HuH-7 (cell line): ENCODE data around the gene NKTR.

Experiments used
- DNase-seq: peaks from one replicate; pipeline ENCODE4 v3.0.0; 2011; ENCODE audit warnings: low spot score

The NKTR gene

GRCh38 chr3:42662037-42662812, 61.7 kb downstream of the NKTR start:
- DNase-seq, result no peak

- DNase-seq, result no peak
Measured at GRCh38 chr3:42662813-42663535, 62.5 kb downstream of the NKTR start.

GRCh38 chr3:42663581-42664437, 63.3 kb downstream of the NKTR start:
- DNase-seq, result no peak

DNA sequence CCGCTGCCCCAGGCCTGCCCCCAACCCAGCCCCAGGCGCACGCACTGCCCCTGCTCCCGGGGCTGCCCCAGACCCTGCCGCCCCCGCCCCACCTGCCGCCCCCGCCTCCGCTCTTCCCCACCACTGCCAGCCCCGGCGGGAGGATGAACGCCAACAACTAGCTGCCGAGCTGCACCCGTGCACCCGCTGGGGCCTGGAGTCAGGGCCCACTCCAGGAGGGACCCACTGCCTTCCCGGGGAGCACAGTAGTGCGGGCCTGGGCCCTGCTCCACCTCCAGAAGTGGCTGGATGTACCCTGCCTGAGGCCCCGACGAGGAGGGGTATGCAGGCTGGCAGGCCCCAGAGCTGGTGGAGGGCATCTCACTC, 63.9 kb downstream of the NKTR start:
- DNase-seq, result no peak

- DNase-seq, result peak; percentile 20
Measured at GRCh38 chr3:42665050-42665878, 64.8 kb downstream of the NKTR start.

DNA sequence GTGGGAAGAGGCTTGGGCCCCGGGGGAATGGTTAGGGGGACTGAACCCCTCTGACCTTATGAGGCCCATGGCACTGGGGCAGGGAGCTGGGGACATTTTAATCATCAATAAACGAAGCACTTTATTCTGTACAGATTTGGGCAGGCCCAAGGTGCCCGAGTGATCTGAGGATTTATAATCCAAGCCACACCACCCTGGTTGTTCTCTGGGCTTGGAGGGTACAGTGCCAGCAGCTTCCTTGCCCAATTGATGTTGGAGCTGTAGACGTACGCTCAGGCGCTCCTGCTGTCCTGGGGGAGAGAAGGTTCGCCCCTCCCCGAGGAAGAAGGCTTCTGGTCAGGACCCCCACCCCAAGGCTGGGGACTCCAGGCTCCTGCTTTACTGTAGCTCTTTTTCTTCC, 65.5 kb downstream of the NKTR start:
- DNase-seq, result peak; percentile 11

DNA sequence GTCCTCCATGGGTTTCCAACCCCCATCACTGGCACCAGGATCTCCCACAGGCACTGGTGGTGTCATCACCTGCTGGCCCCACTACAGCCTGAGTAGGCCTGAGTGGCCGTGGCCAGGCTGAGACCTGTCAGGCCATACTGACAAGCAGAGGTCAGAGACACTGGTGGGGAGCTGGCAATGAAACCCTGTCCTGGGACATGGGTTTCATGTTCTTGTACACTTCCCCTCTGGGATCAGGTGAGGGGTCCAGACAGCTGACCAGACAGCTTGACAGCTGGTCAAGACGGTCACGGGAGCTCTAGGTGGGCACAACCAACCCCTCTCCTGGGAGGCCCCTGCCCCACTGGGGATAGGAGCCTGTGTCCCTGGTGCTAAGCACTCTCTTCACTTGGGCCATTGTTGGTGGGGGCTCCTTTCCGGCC, 66.1 kb downstream of the NKTR start:
- DNase-seq, result peak; percentile 14

DNA sequence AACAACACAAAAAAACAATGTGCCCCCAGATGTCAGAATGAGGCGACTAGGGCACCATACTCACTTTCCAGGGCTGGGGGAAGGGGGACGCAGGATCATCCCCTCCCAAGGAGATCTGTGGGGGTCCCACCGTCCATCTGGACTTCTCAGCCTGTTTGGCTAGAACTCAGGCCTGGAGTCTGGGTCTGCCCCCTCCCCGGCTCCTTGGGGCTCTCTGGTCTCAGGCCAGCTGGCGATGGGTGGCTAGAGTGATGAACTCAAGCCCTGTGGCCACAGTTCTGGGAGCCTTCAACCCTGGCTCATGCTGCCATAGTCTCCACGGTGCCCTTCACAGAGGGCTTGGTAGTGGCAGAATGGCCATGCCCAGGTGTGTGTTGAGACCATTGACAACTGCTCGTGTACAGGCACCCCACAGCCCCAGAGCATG, 66.6 kb downstream of the NKTR start:
- no peak for DNase-seq

DNA sequence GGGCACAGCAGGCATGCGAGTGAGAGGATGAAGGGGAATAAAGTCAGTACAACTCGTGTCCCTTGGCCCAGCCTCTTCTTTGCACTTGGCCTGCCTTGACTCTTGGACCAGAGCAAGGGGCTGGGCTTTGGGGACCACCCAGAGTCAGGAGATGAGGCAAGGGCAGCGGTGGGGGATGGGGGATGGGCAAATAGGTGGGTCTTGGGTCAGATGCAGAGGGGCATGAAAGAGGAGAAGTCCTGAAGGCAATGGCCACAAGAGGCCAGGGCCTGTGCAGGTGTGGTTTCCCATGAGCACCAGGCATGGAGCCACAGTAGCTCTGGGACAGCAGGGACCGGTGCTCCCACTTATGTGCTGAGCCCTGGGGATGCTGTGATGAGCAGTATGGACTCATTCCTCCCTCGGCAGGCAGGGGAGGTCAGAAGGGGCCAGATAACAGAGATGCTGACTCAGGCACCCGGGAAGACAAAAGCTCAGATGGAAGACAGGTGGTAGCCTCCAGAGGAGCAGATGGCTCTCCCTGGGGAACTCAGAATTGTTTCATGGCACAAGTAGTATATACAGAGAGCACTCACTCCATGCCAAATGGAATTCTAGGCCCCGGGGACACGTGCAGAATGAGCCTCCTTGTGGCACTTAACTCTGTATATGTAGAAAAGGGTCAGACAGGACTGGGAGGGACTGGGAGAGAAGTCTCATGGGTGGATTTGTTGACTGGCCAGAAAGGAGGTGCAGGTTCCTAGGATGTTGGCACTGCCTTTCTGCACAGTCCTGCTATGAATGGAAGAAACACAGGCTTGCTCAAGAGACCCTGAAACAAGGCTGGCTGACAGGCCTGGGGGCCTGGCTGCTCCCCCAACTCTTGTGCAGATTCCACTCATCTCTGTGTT, 67.3 kb downstream of the NKTR start:
- peak; percentile 15 for DNase-seq

DNA sequence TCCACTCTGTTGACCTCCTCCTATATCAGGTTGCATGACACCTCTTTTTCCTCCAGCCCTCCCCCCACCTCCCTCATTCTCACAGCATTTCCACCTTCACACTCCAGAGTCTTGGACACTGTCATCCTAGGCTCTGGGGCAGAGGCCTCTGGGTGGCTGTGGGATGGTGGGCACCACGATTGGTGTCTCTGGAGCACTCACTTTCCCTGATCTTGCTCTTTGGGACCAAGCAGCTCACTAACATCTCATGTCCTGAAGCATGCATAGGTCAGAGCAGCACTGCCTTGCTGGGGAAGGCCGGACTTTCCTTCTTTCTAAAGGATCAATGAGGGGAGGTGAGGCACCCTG, 67.9 kb downstream of the NKTR start:
- no peak for DNase-seq

GRCh38 chr3:42668793-42669217, 68.3 kb downstream of the NKTR start:
- no peak for DNase-seq

DNA sequence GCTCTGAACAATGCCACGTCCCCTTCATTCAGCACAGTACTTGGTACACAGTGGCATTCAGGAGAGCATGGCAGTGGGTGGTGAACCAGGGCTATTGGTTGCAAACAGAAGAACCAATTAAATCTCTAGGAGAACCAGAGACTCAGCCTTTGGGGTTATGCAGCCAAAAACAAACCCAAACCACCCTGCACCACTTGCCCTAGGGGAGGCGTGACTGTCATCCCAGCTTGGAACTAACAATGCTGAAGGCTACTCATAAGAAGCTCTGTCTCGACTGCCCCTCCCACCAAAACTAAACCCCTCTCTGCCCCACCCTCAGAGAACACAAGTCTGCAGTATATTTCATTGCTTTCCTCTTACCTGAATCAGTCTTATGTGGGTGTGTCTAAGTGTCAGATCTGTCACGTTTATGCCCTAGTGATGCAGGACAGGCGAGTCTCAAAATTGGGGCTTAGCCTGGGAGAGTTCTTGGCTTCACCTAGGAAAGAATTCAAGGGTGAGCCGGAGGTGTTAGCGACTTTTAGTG, 69.6 kb downstream of the NKTR start:
- DNase-seq, result no peak

- DNase-seq, result no peak
Measured at GRCh38 chr3:42670670-42671069, 70.2 kb downstream of the NKTR start.

DNA sequence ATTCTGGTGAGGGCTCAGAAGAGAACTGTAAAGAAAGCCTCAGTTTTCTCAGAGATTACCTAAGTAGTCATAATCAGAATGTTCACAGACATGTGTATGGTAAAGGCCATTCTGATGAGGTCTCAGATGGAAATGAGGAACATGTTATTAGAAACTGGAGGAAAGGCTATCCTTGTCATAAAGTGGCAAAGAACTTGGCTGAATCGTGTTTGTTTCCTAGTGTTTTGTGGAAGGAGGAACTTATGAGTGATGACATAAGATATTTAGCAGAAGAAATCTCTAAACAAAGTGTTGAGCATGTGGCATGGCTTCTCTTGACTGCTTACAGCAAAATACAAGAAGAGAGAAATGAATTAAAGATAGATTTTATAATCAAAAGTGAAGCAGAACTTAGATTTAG, 72.0 kb downstream of the NKTR start:
- DNase-seq, result no peak

- no peak for DNase-seq
Measured at GRCh38 chr3:42673082-42673481, 72.6 kb downstream of the NKTR start.

DNA sequence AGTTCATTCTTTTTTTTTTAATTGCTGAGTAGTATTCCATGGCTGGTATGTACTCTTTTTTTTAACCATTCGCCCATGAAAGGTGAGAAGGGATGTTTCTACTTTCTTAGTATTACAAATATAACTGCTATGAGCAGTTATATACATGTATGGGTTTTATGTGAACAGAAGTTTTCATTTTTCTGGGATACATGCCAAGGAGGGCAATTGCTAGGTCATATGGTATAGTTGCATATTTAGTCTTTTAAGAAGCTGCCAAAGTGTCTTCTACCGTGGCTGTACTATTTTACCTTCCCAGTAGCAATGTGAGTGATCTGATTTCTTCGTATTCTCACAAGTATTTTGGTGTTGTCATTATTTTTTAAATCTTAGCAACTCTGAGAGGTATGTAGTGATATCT, 73.7 kb downstream of the NKTR start:
- DNase-seq, result no peak

DNA sequence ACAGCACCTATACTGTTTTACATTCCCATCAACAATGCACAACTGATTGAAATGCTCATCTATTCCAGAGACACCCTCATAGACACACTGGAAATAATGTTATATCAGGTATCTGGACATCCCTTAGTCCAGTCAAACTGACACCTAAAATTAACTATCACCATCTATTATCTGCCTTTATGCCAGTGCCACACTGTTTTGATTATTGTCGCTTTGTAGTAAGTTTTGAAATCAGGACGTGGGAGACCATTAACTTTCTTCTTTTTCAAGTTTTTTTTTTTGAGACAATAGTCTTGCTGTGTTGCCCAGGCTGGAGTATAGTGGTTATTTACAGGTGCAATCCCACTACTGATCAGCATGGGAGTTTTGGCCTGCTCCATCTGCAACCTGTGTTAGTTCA, 75.4 kb downstream of the NKTR start:
- no peak for DNase-seq

DNA sequence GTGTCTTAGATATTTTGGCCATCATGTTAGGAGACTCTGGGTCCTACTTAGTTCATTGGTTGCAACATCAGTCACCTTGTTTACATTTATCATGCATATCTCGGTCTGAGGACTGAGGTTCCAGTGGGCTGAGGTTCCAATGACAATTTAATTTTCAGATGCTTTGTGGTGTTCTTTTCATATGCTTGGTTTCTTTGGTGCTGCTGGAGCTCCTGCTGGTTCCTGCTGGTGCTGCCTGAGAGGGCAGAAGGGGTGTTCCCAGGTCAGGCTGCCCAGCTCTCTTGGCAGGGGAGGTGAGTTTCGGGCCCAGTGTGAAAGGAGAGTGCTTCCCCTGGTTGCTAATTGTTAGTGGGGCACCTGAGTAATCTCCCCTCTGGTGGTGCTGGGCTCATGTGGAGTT, 78.0 kb downstream of the NKTR start:
- no peak for DNase-seq

DNA sequence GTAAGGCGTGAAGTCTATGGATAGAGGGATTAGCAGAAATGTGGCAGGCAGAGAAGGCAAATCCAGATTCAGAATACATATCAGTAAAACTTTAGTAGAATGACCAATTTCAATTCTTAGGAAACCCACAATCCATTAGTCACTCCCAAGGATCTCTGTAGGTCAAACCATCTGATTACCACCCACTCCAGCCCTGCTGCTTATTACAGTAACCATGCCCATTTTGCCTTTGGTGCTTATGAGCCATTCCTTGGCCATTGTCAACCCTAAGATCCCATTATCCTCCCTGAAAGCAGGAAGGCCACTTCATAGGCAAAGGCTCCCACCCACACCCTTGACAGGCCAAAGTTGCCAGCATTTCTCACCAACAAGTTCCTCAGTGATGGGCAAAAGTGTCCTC, 79.8 kb downstream of the NKTR start:
- DNase-seq, result no peak

DNA sequence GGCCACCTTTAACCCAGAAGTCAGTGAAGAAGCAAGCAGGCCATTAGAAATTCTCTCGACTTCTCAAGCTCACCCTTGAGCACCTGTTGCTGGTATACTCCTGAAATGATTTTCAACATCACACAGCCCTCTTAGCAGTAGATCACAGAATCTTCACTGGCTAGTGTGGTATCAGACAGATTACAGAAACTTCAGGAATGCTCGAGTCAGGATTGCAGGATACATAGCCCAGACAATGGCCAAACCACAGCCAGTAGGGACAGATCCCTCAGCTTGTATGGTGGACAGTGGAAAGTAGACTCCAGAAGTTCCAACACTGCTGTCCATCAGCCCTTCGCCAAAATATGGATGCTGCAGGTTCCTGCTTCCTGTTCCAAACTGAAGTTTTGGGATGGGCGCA, 80.3 kb downstream of the NKTR start:
- no peak for DNase-seq
